ENCODE data around the gene TSPAN14. TPM values are rescaled to one million over a fixed set of nuclear protein-coding genes. Genes with fewer than 3 reads are reported as not detected.
A peak's percentile ranks its signal among the peaks of the same experiment; 100 is the strongest.
"Not testable (repeated sequence)": the region's sequence is repeated elsewhere in the genome, so short reads cannot be mapped to it uniquely, and the experiment has no call there.

TSPAN14 gene
- total RNA-seq, 2 experiments from 2014 or later = 98.8 to 112 TPM

GRCh38 chr10:80528901-80529300, 74.8 kb downstream of the TSPAN14 start:
- Mint-ChIP-seq H3K36me3 (peaks cover 32% of the 10 kb centered on the region), H3K27me3 (no peaks in the 10 kb centered on the region), H3K9me3 (no peaks in the 10 kb centered on the region), H3K27ac (peak overlapping the region; percentile 97), H3K4me3 (peak overlapping the region; percentile 84), H3K4me1 (peaks cover 80% of the 10 kb centered on the region)
- ATAC-seq (ENCODE audit: low read depth) (no peak), DNase-seq (no peak)
- POLR2A ChIA-PET = no interaction called here

- H3K4me3 Mint-ChIP-seq = peak overlapping the region; percentile 84
- H3K4me1 Mint-ChIP-seq = peaks cover 75% of the 10 kb centered on the region
- ATAC-seq (ENCODE audit: low read depth) (peak; percentile 87), DNase-seq (peak; percentile 72)
- no peaks in the 10 kb centered on the region for H3K27me3 Mint-ChIP-seq
- peak overlapping the region; percentile 97 for H3K27ac Mint-ChIP-seq
- peaks cover 26% of the 10 kb centered on the region for H3K36me3 Mint-ChIP-seq
- no peaks in the 10 kb centered on the region for H3K9me3 Mint-ChIP-seq
- POLR2A ChIA-PET = interaction anchor here (0.6 to 1.0 kb wide), 5 partner anchors 10 to 71 kb away, joined by 3 to 9 read pairs (median 4); no protein-coding TSS in a partner anchor
Observed at GRCh38 chr10:80529604-80530003, 75.5 kb downstream of the TSPAN14 start.

- H3K4me3 Mint-ChIP-seq = peak overlapping the region; percentile 84
- H3K9me3 Mint-ChIP-seq = no peaks in the 10 kb centered on the region
- H3K4me1 Mint-ChIP-seq = peaks cover 69% of the 10 kb centered on the region
- H3K27ac Mint-ChIP-seq = peak overlapping the region; percentile 97
- H3K36me3 Mint-ChIP-seq = peaks cover 26% of the 10 kb centered on the region
- POLR2A ChIA-PET = interaction anchor here (0.9 to 1.2 kb wide), 9 partner anchors 10 to 122 kb away, joined by 3 to 9 read pairs (median 4); no protein-coding TSS in a partner anchor
- peak; percentile 61 for DNase-seq
- no peaks in the 10 kb centered on the region for H3K27me3 Mint-ChIP-seq
- peak; percentile 51 for ATAC-seq (ENCODE audit: low read depth)
Observed at GRCh38 chr10:80530251-80530650, 76.1 kb downstream of the TSPAN14 start.

GRCh38 chr10:80530816-80531215, 76.7 kb downstream of the TSPAN14 start:
- POLR2A ChIA-PET = interaction anchor here (0.9 to 1.2 kb wide), 6 partner anchors 19 to 123 kb away, joined by 3 to 4 read pairs (median 3); no protein-coding TSS in a partner anchor

GRCh38 chr10:80532571-80532970, 78.5 kb downstream of the TSPAN14 start:
- peaks cover 57% of the 10 kb centered on the region for H3K4me1 Mint-ChIP-seq
- no peak for DNase-seq
- H3K9me3 Mint-ChIP-seq = no peaks in the 10 kb centered on the region
- peaks cover 23% of the 10 kb centered on the region for H3K36me3 Mint-ChIP-seq
- ATAC-seq (ENCODE audit: low read depth) = no peak
- POLR2A ChIA-PET = interaction anchor here (0.6 kb wide), 1 partner anchor 110 kb away, joined by 3 read pairs; no protein-coding TSS in a partner anchor
- peak overlapping the region; percentile 97 for H3K27ac Mint-ChIP-seq
- H3K27me3 Mint-ChIP-seq = no peaks in the 10 kb centered on the region
- peak overlapping the region; percentile 47 for H3K4me3 Mint-ChIP-seq

More at GRCh38 chr10:80530816-80531215, 76.7 kb downstream of the TSPAN14 start:
- DNase-seq = no peak
- Mint-ChIP-seq H3K4me1 (peaks cover 63% of the 10 kb centered on the region), H3K9me3 (no peaks in the 10 kb centered on the region), H3K27ac (peak overlapping the region; percentile 97), H3K36me3 (peaks cover 29% of the 10 kb centered on the region), H3K4me3 (peak overlapping the region; percentile 84), H3K27me3 (no peaks in the 10 kb centered on the region)
- ATAC-seq (ENCODE audit: low read depth) = peak; percentile 43

- DNase-seq; H3K27ac Mint-ChIP-seq; H3K4me3 Mint-ChIP-seq; POLR2A ChIA-PET; H3K9me3 Mint-ChIP-seq; H3K27me3 Mint-ChIP-seq; ATAC-seq (ENCODE audit: low read depth): not testable (repeated sequence)
- Mint-ChIP-seq H3K36me3 (peaks cover 12% of the 10 kb centered on the region), H3K4me1 (peaks cover 46% of the 10 kb centered on the region)
Observed at GRCh38 chr10:80534059-80534458, 79.9 kb downstream of the TSPAN14 start.

- H3K4me3 Mint-ChIP-seq; H3K27ac Mint-ChIP-seq; H3K9me3 Mint-ChIP-seq; DNase-seq; POLR2A ChIA-PET; ATAC-seq (ENCODE audit: low read depth); H3K27me3 Mint-ChIP-seq: not testable (repeated sequence)
- Mint-ChIP-seq H3K36me3 (peaks cover 12% of the 10 kb centered on the region), H3K4me1 (peaks cover 41% of the 10 kb centered on the region)
Observed at GRCh38 chr10:80534646-80535045, 80.5 kb downstream of the TSPAN14 start.

- ATAC-seq (ENCODE audit: low read depth) (peak; percentile 88), DNase-seq (peak; percentile 81)
- peaks cover 11% of the 10 kb centered on the region for H3K36me3 Mint-ChIP-seq
- POLR2A ChIA-PET = interaction anchor here (1.0 to 1.8 kb wide), 3 partner anchors 11 to 65 kb away, joined by 3 to 5 read pairs (median 3); no protein-coding TSS in a partner anchor
- peak overlapping the region; percentile 98 for H3K27ac Mint-ChIP-seq
- H3K4me1 Mint-ChIP-seq = peaks cover 33% of the 10 kb centered on the region
- peak overlapping the region; percentile 93 for H3K4me3 Mint-ChIP-seq
- H3K27me3 Mint-ChIP-seq = no peaks in the 10 kb centered on the region
- H3K9me3 Mint-ChIP-seq = no peaks in the 10 kb centered on the region
Observed at GRCh38 chr10:80535671-80536360, 81.7 kb downstream of the TSPAN14 start.

- Mint-ChIP-seq H3K4me3 (peak overlapping the region; percentile 93), H3K27me3 (no peaks in the 10 kb centered on the region), H3K4me1 (peaks cover 30% of the 10 kb centered on the region), H3K9me3 (no peaks in the 10 kb centered on the region), H3K27ac (peak overlapping the region; percentile 98), H3K36me3 (peaks cover 11% of the 10 kb centered on the region)
- POLR2A ChIA-PET = interaction anchor here (0.6 to 1.8 kb wide), 6 partner anchors 12 to 128 kb away, joined by 3 to 5 read pairs (median 3); partner anchors contain the start of gene PRXL2A
- ATAC-seq (ENCODE audit: low read depth) (no peak), DNase-seq (no peak)
Observed at GRCh38 chr10:80536361-80536835, 82.3 kb downstream of the TSPAN14 start.

GRCh38 chr10:80537086-80537735, 83.1 kb downstream of the TSPAN14 start:
- DNase-seq (no peak), ATAC-seq (ENCODE audit: low read depth) (no peak)

GRCh38 chr10:80537736-80538480, 83.8 kb downstream of the TSPAN14 start, which contains the start of gene SH2D4B:
TSS of gene SH2D4B (plus strand) at chr10:80537902. CDS start at chr10:80538332, 430 bp downstream.
- DNase-seq = no peak
- ATAC-seq (ENCODE audit: low read depth) = no peak
- H3K4me1 Mint-ChIP-seq = peaks cover 15% of the 10 kb centered on the region
- peak within 1 kb of the TSS; percentile 93 for H3K4me3 Mint-ChIP-seq
- H3K27me3 Mint-ChIP-seq = no peaks in the 10 kb centered on the region
- POLR2A ChIA-PET = no interaction called here
- H3K9me3 Mint-ChIP-seq = no peaks in the 10 kb centered on the region
- peak within 1 kb of the TSS; percentile 86 for H3K27ac Mint-ChIP-seq
- peaks cover 4% of the 10 kb centered on the region for H3K36me3 Mint-ChIP-seq

More at GRCh38 chr10:80537086-80537735, 83.1 kb downstream of the TSPAN14 start:
- Mint-ChIP-seq H3K9me3 (no peaks in the 10 kb centered on the region), H3K4me1 (peaks cover 22% of the 10 kb centered on the region), H3K4me3 (peak overlapping the region; percentile 93), H3K27ac (peak overlapping the region; percentile 86), H3K36me3 (peaks cover 11% of the 10 kb centered on the region), H3K27me3 (no peaks in the 10 kb centered on the region)
- POLR2A ChIA-PET = interaction anchor here (0.8 to 1.8 kb wide), 3 partner anchors 23 to 129 kb away, joined by 3 to 5 read pairs (median 4); partner anchors contain the start of gene PRXL2A

GRCh38 chr10:80538481-80539185, 84.5 kb downstream of the TSPAN14 start:
- DNase-seq (no peak), ATAC-seq (ENCODE audit: low read depth) (no peak)
- Mint-ChIP-seq H3K27me3 (no peaks in the 10 kb centered on the region), H3K27ac (no peak overlapping the region), H3K9me3 (no peaks in the 10 kb centered on the region), H3K4me3 (no peak overlapping the region), H3K36me3 (peaks cover 3% of the 10 kb centered on the region), H3K4me1 (peaks cover 15% of the 10 kb centered on the region)
- POLR2A ChIA-PET = no interaction called here
